Fibroblast of lung (primary cell): Measurements from ENCODE around the gene ABLIM2. TPM values are rescaled to one million over a fixed set of nuclear protein-coding genes. Genes with fewer than 3 reads are reported as not detected.

Experiments
- DNase-seq, 2 donors: peaks; one replicate each; pipeline versions ENCODE4 v3.0.0 to v3.0.0-alpha.2; 2010; ENCODE audit warnings: low read depth in 2 of 2
- H2AFZ ChIP-seq: 2 replicates; pipeline ENCODE4 v1.5.1; 2012; ENCODE audit warnings: low read length, control low read depth, inconsistent platforms
- H3K27ac ChIP-seq: 2 replicates; pipeline ENCODE4 v1.5.1; 2011; ENCODE audit warnings: low read length, control low read depth; ENCODE audit not compliant: insufficient read depth
- H3K27me3 ChIP-seq: 2 replicates; pipeline ENCODE4 v1.5.1; 2011; ENCODE audit warnings: mild to moderate bottlenecking, low read length; ENCODE audit not compliant: control insufficient read depth, insufficient read depth
- H3K36me3 ChIP-seq: 2 replicates; pipeline ENCODE4 v1.5.1; 2011; ENCODE audit warnings: low read length; ENCODE audit not compliant: control insufficient read depth, insufficient read depth
- H3K4me1 ChIP-seq: 2 replicates; pipeline ENCODE4 v1.5.1; 2011; ENCODE audit warnings: low read length; ENCODE audit not compliant: control insufficient read depth, insufficient read depth; ENCODE audit errors: extremely low read depth
- H3K4me2 ChIP-seq: 2 replicates; pipeline ENCODE4 v1.5.1; 2011; ENCODE audit warnings: low read length, control low read depth; ENCODE audit not compliant: insufficient read depth; ENCODE audit errors: extremely low read depth
- H3K4me3 ChIP-seq, 4 experiments: fragments of 200-600 bp in 1 of 4; sonication (generic) in 1 of 4; replicated peaks in 1 of 4; 2 replicates each; pipeline ENCODE4 v1.5.1; 2011 to 2016; ENCODE audit warnings: low read length in 4 of 4, low read depth in 3 of 4, mild to moderate bottlenecking in 3 of 4, control low read depth in 2 of 4, inconsistent platforms in 1 of 4, mixed read lengths in 1 of 4; ENCODE audit not compliant: insufficient read depth in 1 of 4; ENCODE audit errors: control extremely low read depth in 1 of 4
- H3K79me2 ChIP-seq: 2 replicates; pipeline ENCODE4 v1.5.1; 2012; ENCODE audit warnings: mild to moderate bottlenecking, low read length, inconsistent platforms; ENCODE audit not compliant: control insufficient read depth, insufficient read depth
- H3K9ac ChIP-seq: 2 replicates; pipeline ENCODE4 v1.5.1; 2011; ENCODE audit warnings: mild to moderate bottlenecking, low read length, control low read depth; ENCODE audit not compliant: insufficient read depth
- H3K9me3 ChIP-seq: 2 replicates; pipeline ENCODE4 v1.5.1; 2012; ENCODE audit warnings: low read depth, low read length; ENCODE audit not compliant: control insufficient read depth, insufficient read depth
- H4K20me1 ChIP-seq: 2 replicates; pipeline ENCODE4 v1.5.1; 2011; ENCODE audit warnings: low read length; ENCODE audit not compliant: control insufficient read depth, insufficient read depth; ENCODE audit errors: extremely low read depth
- CTCF ChIP-seq, 2 donors: IDR thresholded peaks in 1 of 2; conservative IDR thresholded peaks in 1 of 2; 1 replicate in 1 of 2; 2 replicates in 1 of 2; pipeline ENCODE4 v1.5.1; 2011 to 2012; ENCODE audit warnings: low read length in 2 of 2, control low read depth in 1 of 2, inconsistent platforms in 1 of 2, low read depth in 1 of 2, mild to moderate bottlenecking in 1 of 2
- EZH2 ChIP-seq: IDR thresholded peaks from 2 replicates; pipeline ENCODE4 v1.5.1; 2012; ENCODE audit warnings: low read length, control low read depth, mild to moderate bottlenecking; ENCODE audit errors: missing control alignments
- polyA plus RNA-seq, 2 donors: library from polyadenylated mRNA; depleted of rRNA in 1 of 2; stranded (reverse) in 1 of 2; unstranded in 1 of 2; fragments of >200 nt; gene quantifications; 2 replicates each; pipeline ENCODE4 v1.2.1, GENCODE V29; 2011 to 2012; ENCODE audit warnings: missing spikeins in 1 of 2
- total RNA-seq: library from RNA; depleted of rRNA; stranded (reverse); fragments of >200 nt; gene quantifications from 2 replicates; pipeline ENCODE4 v1.2.1, GENCODE V29; 2014

ABLIM2 gene
- total and polyA plus RNA-seq, 2 donors (not counting 1 experiment from before 2014, with no cell fraction given): 0.66 to 2.6 TPM

- no peaks in the 10 kb centered on the region for H3K9me3 ChIP-seq
- no peak for DNase-seq
Observed at GRCh38 chr4:8029689-8030088, 128.9 kb downstream of the ABLIM2 start.

GRCh38 chr4:8028884-8029568 is 129.6 kb downstream of the ABLIM2 start:
- H3K9ac ChIP-seq: no peak overlapping the region
- no peak for DNase-seq
- no peak overlapping the region for H3K4me2 ChIP-seq
- H3K79me2 ChIP-seq: no peaks in the 10 kb centered on the region
- no peaks in the 10 kb centered on the region for H3K36me3 ChIP-seq
- H3K9me3 ChIP-seq: no peaks in the 10 kb centered on the region
- H3K4me1 ChIP-seq: no peaks in the 10 kb centered on the region
- no peak for TF ChIP-seq EZH2
- no peak for TF ChIP-seq CTCF (conservative IDR thresholded peaks at IDR 0.05 in 1 of 2, IDR thresholded peaks at IDR 0.05 in 1 of 2; ENCODE audit: low read depth in 1 of 2, low read length in 2 of 2)
- no peak overlapping the region for H3K27ac ChIP-seq
- H2AFZ ChIP-seq: no peak overlapping the region
- no peaks in the 10 kb centered on the region for H4K20me1 ChIP-seq
- H3K27me3 ChIP-seq: no peaks in the 10 kb centered on the region
- H3K4me3 ChIP-seq: no peak overlapping the region

More at GRCh38 chr4:8029689-8030088, 128.9 kb downstream of the ABLIM2 start:
- no peaks in the 10 kb centered on the region for H3K79me2 ChIP-seq
- H2AFZ ChIP-seq: no peak overlapping the region
- no peaks in the 10 kb centered on the region for H3K27me3 ChIP-seq
- H3K9ac ChIP-seq: no peak overlapping the region
- H4K20me1 ChIP-seq: no peaks in the 10 kb centered on the region
- H3K4me3 ChIP-seq: no peak overlapping the region
- TF ChIP-seq CTCF (conservative IDR thresholded peaks at IDR 0.05 in 1 of 2, IDR thresholded peaks at IDR 0.05 in 1 of 2; ENCODE audit: low read depth in 1 of 2, low read length in 2 of 2) (no peak), EZH2 (no peak)
- no peaks in the 10 kb centered on the region for H3K36me3 ChIP-seq
- H3K4me1 ChIP-seq: no peaks in the 10 kb centered on the region
- no peak overlapping the region for H3K4me2 ChIP-seq
- H3K27ac ChIP-seq: no peak overlapping the region

GRCh38 chr4:8028368-8028767 is 130.2 kb downstream of the ABLIM2 start:
- no peak overlapping the region for H3K27ac ChIP-seq
- H2AFZ ChIP-seq: no peak overlapping the region
- no peaks in the 10 kb centered on the region for H3K4me1 ChIP-seq
- H3K27me3 ChIP-seq: no peaks in the 10 kb centered on the region
- no peak for DNase-seq
- no peaks in the 10 kb centered on the region for H3K9me3 ChIP-seq
- H3K9ac ChIP-seq: no peak overlapping the region
- no peaks in the 10 kb centered on the region for H3K79me2 ChIP-seq
- H3K4me2 ChIP-seq: no peak overlapping the region
- no peak overlapping the region for H3K4me3 ChIP-seq
- no peaks in the 10 kb centered on the region for H3K36me3 ChIP-seq
- H4K20me1 ChIP-seq: no peaks in the 10 kb centered on the region
- TF ChIP-seq CTCF (conservative IDR thresholded peaks at IDR 0.05 in 1 of 2, IDR thresholded peaks at IDR 0.05 in 1 of 2; ENCODE audit: low read depth in 1 of 2, low read length in 2 of 2) (no peak), EZH2 (no peak)
